OCI-LY1 (cell line): ENCODE results near the gene COL11A1.

Source experiments
- H2AFZ ChIP-seq: fragments of 200-600 bp; sonication (generic), shearing (Covaris generic); 2 replicates; pipeline ENCODE4 v1.6.0; 2014; ENCODE audit warnings: antibody characterized with exemption, mild to moderate bottlenecking, low read length
- H3F3A ChIP-seq: fragments of 200-600 bp; sonication (generic), shearing (Covaris generic); 2 replicates; pipeline ENCODE4 v1.6.0; 2014; ENCODE audit warnings: mild to moderate bottlenecking, antibody characterized with exemption, low read length, moderate library complexity; ENCODE audit not compliant: insufficient read depth
- H3K27ac ChIP-seq: fragments of 200-600 bp; sonication (generic); 2 replicates; pipeline ENCODE4 v1.5.1; 2014; ENCODE audit warnings: low read length, mixed run types, mild to moderate bottlenecking, low read depth; ENCODE audit not compliant: poor library complexity, severe bottlenecking
- H3K27me3 ChIP-seq: fragments of 200-600 bp; sonication (generic); 2 replicates; pipeline ENCODE4 v1.6.0; 2014; ENCODE audit warnings: antibody characterized with exemption, mild to moderate bottlenecking, low read length, moderate library complexity; ENCODE audit not compliant: insufficient read depth
- H3K36me3 ChIP-seq: fragments of 200-600 bp; sonication (generic); 2 replicates; pipeline ENCODE4 v1.6.1; 2014; ENCODE audit warnings: mild to moderate bottlenecking, antibody characterized with exemption, low read length, moderate library complexity, mixed read lengths; ENCODE audit not compliant: insufficient read depth
- H3K4me1 ChIP-seq: fragments of 200-600 bp; sonication (generic); 2 replicates; pipeline ENCODE4 v1.5.1; 2014; ENCODE audit warnings: mild to moderate bottlenecking, low read length, moderate library complexity; ENCODE audit not compliant: insufficient read depth, severe bottlenecking
- H3K4me2 ChIP-seq: fragments of 200-600 bp; sonication (generic), shearing (Covaris generic); 2 replicates; pipeline ENCODE4 v1.6.1; 2014; ENCODE audit warnings: low read length
- H3K4me3 ChIP-seq: fragments of 200-600 bp; sonication (generic); 2 replicates; pipeline ENCODE4 v1.5.1; 2014; ENCODE audit warnings: low read length, low read depth, mild to moderate bottlenecking, mixed read lengths; ENCODE audit not compliant: poor library complexity, severe bottlenecking
- H3K79me2 ChIP-seq: fragments of 200-600 bp; shearing (Covaris generic); 2 replicates; pipeline ENCODE4 v1.6.1; 2016; ENCODE audit warnings: mixed run types, low read length, mixed read lengths; ENCODE audit not compliant: insufficient read depth
- H3K9ac ChIP-seq: fragments of 200-600 bp; sonication (generic), shearing (Covaris generic); 2 replicates; pipeline ENCODE4 v1.6.1; 2014; ENCODE audit warnings: mild to moderate bottlenecking, low read length, mixed read lengths
- H3K9me2 ChIP-seq: fragments of 200-600 bp; sonication (generic), shearing (Covaris generic); 2 replicates; pipeline ENCODE4 v1.6.1; 2014; ENCODE audit warnings: low read depth, mild to moderate bottlenecking, low read length, mixed read lengths
- H3K9me3 ChIP-seq: fragments of 200-600 bp; shearing (Covaris generic); 2 replicates; pipeline ENCODE4 v1.6.1; 2014; ENCODE audit warnings: low read length, mixed read lengths
- H4K20me1 ChIP-seq: fragments of 200-600 bp; sonication (generic), shearing (Covaris generic); 2 replicates; pipeline ENCODE4 v1.6.0; 2016; ENCODE audit warnings: mild to moderate bottlenecking, low read length; ENCODE audit not compliant: insufficient read depth
- CTCF ChIP-seq: fragments of 200-600 bp; sonication (generic), shearing (Covaris generic); IDR thresholded peaks from 2 replicates; pipeline ENCODE4 v1.5.1; 2017; ENCODE audit warnings: mild to moderate bottlenecking, antibody characterized with exemption, low read length, moderate library complexity, mixed read lengths
- EZH2 ChIP-seq: fragments of 200-600 bp; sonication (generic), shearing (Covaris generic); IDR thresholded peaks from 2 replicates; pipeline ENCODE4 v1.8.0; 2017; ENCODE audit warnings: borderline replicate concordance, mixed run types, mild to moderate bottlenecking, antibody characterized with exemption, low read length, moderate library complexity, mixed read lengths

Gene COL11A1

GRCh38 chr1:102884238-102884637 is 224.1 kb downstream of the COL11A1 start:
- H3K27me3 ChIP-seq: no peaks in the 10 kb centered on the region
- H3K9me3 ChIP-seq: no peaks in the 10 kb centered on the region
- H3K9me2 ChIP-seq: no peaks in the 10 kb centered on the region
- H3K4me1 ChIP-seq: no peaks in the 10 kb centered on the region
- H3K36me3 ChIP-seq: no peaks in the 10 kb centered on the region
- no peak overlapping the region for H3K4me2 ChIP-seq
- H2AFZ ChIP-seq: no peak overlapping the region
- H3K79me2 ChIP-seq: no peaks in the 10 kb centered on the region
- TF ChIP-seq EZH2: no peak
- TF ChIP-seq CTCF: no peak
- H4K20me1 ChIP-seq: no peaks in the 10 kb centered on the region
- H3K9ac ChIP-seq: no peak overlapping the region
- H3K4me3 ChIP-seq: no peak overlapping the region
- H3K27ac ChIP-seq: no peak overlapping the region
- H3F3A ChIP-seq: no peaks in the 10 kb centered on the region

GRCh38 chr1:102879439-102879993 is 228.8 kb downstream of the COL11A1 start:
- no peaks in the 10 kb centered on the region for H3F3A ChIP-seq
- no peak overlapping the region for H3K4me3 ChIP-seq
- no peaks in the 10 kb centered on the region for H3K36me3 ChIP-seq
- TF ChIP-seq EZH2 (no peak), CTCF (no peak)
- no peak overlapping the region for H3K9ac ChIP-seq
- no peaks in the 10 kb centered on the region for H3K9me2 ChIP-seq
- H3K27ac ChIP-seq: no peak overlapping the region
- no peaks in the 10 kb centered on the region for H3K4me1 ChIP-seq
- no peaks in the 10 kb centered on the region for H3K27me3 ChIP-seq
- no peaks in the 10 kb centered on the region for H4K20me1 ChIP-seq
- H3K4me2 ChIP-seq: no peak overlapping the region
- no peaks in the 10 kb centered on the region for H3K9me3 ChIP-seq
- no peak overlapping the region for H2AFZ ChIP-seq
- H3K79me2 ChIP-seq: no peaks in the 10 kb centered on the region

DNA sequence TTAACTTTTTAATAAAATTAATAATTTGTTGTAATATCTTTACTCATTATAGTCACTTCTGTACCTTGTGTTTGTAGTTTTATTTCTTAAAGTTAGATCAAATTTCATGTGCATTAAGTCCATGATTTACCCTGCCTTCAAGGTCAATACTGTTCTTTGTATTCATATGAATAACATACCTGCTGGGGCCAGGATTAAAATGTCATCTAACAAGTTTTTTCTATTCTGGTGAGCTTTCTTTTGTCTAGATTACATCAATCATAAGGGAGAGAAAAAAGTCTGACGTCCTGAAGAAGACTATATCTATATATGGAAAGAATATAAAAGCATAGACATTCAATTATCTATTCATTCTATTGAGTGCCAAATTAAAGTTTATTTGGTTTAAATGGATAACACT is 232.6 kb downstream of the COL11A1 start:
- no peaks in the 10 kb centered on the region for H3F3A ChIP-seq
- H3K9ac ChIP-seq: no peak overlapping the region
- H3K9me3 ChIP-seq: no peaks in the 10 kb centered on the region
- no peak overlapping the region for H3K4me2 ChIP-seq
- no peaks in the 10 kb centered on the region for H4K20me1 ChIP-seq
- no peaks in the 10 kb centered on the region for H3K79me2 ChIP-seq
- H2AFZ ChIP-seq: no peak overlapping the region
- no peak overlapping the region for H3K4me3 ChIP-seq
- no peaks in the 10 kb centered on the region for H3K36me3 ChIP-seq
- no peaks in the 10 kb centered on the region for H3K9me2 ChIP-seq
- H3K27ac ChIP-seq: no peak overlapping the region
- no peak for TF ChIP-seq EZH2
- no peak for TF ChIP-seq CTCF
- H3K27me3 ChIP-seq: no peaks in the 10 kb centered on the region
- no peaks in the 10 kb centered on the region for H3K4me1 ChIP-seq
